HG02852 (cell line): ENCODE results near the gene NCKAP5.
"Not testable (repeated sequence)": the region's sequence is repeated elsewhere in the genome, so short reads cannot be mapped to it uniquely, and the experiment has no call there.

Source experiments
- ATAC-seq: cut with Tn5 transposase; IDR thresholded peaks from one replicate; pipeline ENCODE4 v1.9.1; 2021; ENCODE audit warnings: mild to moderate bottlenecking, moderate library complexity; ENCODE audit not compliant: unreplicated experiment

NCKAP5 gene

DNA sequence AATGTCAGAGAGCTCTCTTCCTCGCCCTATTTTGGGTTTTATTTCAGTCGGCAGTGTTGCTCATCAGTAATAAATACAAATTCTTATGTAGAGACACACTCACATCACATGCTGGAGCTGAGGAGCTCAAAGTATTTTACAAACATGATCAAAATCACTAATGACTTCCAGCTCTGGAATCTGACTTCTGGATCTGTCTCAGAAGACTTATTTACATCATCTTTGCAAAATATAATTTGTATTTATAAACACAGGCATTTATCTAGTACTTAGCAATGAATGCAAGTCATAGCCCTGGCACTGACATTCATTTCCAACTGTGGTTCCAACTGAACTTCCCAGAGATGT is 327.1 kb downstream of the NCKAP5 start:
- no peak for ATAC-seq

DNA sequence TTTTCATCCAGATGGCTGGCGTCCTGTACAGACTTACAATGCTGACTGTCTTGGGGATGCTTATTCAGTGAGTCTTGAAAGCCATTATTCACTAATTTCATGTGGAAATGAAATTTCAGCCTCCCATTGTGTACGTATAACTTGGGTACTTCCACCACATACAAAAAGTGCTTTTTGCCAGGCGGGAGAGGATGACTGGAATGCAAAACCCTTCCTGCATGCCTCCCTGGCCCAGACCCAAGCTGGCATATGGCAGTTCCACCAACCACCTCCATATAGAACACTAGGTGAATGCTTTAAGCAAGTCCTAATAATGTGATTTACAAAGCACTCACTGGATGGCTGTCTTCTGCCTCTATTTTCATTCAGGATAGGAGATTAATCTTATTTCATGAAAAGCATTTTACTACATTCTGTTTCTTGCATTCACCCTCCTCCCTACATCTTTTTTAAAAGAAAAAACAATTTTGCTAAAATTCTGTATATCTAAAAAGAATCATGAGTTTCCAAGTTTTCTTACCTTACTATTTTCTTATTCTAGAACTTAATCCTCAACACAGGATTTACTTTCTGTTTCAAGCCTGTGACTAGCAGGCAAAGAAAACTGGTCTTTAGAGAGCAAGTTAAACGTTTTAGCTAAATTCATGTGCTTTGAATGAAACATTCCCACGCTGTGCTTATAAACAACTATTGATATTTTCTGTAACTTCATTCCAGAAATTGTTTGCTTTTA is 327.6 kb downstream of the NCKAP5 start:
- no peak for ATAC-seq

DNA sequence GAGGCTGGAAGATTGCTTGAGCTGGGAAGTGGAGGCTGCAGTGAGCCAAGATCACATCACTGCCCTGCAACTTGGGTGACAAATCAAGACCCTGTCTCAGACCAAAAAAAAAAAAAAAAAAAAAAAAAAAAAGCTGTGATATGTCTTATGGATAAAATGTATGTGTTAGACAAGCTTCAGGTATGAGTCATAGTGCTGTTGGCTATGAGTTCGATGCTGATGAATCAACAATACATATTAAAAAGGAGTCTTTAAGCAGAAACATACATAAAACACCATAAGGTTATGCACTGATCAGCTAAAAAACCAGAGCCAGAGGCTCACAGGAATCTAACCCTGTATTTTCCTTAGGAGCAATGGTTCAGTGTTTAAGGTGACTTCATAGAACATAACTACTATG is 332.3 kb downstream of the NCKAP5 start:
- no peak for ATAC-seq

DNA sequence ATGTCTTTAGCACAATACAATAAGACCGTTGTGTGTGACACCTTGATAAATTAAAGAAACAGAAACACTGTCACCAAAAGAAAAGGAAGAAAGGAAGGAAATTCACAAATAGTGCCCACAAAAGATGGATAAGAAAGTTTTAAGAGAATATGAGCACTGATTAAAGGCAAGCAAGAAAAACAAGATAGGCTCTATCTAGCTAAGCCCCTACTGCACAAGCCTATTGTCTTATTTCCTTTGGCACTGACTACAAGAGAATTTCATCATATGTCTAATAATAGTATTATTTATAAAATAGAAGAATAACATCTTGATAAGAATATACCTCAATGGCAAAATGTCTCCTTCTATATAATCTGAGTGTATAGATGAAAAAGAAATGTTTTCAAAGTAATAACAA is 335.7 kb downstream of the NCKAP5 start:
- ATAC-seq, result no peak

DNA sequence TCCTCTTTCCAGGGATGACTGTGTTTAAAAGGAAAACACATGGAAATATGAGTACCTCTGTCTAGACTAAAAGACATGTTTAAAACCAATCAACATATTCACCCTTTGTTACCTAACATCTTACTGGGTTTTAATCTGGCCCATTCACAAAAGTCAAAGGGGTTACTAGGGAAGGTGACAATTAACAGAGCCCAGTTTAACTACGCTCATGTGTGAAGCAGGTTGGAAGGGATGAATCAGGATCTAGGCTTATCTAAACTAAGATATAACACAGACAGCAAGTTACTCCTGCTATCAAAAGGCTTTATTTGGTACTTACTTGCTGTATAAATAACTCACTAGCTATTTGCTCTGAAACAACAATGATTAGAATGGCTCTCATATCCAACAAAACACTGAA is 337.0 kb downstream of the NCKAP5 start:
- ATAC-seq, result no peak

DNA sequence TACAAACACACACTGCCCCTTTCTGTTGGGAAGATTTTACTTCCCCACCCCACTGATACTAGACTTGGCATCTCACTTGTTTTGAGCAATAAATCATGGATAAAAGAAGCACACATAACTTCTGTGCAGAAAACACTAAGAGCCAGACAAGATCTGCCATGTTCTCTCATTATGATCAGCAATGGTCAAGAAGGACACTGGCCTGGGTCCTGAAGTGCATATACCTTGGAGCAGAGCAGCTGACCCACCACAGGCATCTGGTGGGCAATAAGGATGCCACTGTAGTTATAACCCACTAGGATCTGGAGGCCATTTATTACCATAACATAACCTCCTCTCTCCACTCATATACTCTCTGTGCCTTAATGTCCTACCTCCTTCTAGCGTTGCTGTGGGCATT is 338.3 kb downstream of the NCKAP5 start:
- ATAC-seq, result no peak

DNA sequence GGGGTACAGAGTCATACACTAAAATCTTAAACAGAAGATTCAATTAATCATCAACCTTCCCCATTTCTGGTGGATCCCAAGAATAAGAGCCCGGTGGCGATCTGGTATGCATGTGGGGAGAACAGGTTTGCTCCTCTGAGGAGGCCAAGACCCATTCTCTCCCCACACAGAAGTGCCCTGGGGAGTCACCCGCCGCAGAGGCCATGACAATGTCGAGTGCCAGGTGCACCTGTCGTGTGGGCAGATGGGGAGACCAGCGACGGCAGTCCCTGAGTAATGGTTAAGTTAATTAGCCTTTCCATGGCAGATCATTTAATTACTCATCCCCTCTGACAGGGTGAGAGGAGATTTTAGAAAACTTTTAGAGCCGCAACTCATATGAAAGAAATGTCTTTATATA is 345.0 kb downstream of the NCKAP5 start:
- no peak for ATAC-seq

DNA sequence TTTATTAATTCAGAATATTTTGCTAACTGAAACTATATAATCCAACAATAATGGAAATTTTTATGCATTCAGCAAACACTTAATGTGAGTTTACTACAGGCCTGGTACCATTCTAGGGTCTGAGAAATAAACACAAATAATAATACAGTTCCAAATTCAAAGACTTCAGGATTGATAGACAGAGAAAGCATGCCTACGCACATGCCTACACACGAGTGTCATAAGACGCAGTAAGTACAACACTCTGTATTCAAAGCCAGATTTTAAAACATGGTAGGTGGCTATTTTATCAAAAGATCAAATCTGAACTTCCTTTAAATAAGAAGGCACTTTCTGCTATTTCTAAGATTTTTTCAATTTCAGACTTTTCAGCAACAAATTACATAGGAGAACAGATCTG is 346.9 kb downstream of the NCKAP5 start:
- no peak for ATAC-seq

DNA sequence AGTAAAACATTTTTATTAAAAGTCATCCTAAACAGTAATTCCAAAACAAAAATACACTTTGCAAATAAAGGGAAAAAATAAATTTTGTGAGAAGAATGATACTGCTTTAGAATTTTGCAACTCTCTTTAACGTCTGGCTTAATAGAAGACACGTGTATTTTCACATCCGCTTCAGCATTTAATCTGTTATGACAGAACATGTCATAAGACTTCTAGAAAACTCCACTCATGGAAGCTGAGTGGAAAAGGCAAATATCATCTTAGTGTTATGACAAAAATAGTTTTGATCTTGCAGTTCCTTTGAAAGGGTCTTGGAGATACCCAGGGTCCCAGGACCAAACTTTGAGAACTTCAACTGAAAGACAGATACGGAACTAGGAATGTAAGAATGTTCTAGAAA is 350.1 kb downstream of the NCKAP5 start:
- ATAC-seq, result no peak

DNA sequence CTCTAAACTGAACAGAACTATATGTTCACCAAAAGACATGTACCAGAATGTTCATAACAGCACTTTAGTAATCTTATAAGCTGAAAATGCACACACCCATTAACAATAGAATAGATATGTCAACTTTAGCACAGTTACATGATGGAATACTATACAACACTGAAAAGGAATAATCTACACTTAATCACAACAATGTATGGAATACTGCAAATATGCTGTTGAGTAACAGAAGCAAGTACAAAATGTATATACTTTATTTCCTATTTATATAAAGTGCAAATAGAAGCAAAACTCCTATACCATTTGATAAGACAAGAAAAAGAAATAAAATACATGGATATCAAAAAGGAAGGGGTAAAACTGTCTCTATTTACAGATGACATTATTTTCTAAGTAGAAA is 352.8 kb downstream of the NCKAP5 start:
- ATAC-seq, result no peak

DNA sequence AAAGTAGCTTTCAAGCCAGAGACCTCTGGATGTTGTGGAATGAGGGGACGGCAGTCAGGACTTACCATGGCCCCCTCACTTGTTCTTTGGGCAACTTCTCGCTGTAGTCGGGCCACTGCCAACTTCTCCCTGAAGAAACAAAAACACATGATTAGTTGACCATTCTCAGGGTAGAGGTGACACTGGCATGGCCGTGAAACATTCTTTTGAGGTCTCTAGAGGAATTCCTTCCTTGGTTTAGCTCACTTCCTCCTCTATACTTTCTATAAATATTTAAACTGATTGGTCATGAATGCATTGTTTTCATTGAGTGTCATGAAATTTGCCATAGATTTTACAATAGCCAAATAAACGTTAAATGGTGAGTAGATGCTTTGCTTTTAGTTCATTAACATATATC is 354.6 kb downstream of the NCKAP5 start:
- ATAC-seq, result no peak

DNA sequence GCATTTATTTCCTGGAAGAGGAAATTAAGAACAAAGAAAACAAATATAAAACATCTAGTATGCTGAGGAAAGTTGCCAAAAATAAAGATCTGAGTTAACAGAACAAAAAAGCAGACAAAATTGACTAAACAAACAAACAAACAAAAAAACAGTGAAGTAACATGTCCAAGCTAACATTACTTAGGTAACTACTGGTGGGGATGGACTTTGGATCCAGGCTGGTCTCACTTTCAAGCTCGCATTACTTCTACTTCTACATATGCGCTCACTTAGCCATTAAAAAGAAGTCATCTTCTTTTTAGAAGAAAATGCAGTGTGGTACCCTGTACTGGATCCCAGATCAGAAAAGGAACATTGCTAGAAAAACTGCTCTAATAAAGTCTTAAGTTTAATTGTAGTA is 358.9 kb downstream of the NCKAP5 start:
- ATAC-seq, result no peak

DNA sequence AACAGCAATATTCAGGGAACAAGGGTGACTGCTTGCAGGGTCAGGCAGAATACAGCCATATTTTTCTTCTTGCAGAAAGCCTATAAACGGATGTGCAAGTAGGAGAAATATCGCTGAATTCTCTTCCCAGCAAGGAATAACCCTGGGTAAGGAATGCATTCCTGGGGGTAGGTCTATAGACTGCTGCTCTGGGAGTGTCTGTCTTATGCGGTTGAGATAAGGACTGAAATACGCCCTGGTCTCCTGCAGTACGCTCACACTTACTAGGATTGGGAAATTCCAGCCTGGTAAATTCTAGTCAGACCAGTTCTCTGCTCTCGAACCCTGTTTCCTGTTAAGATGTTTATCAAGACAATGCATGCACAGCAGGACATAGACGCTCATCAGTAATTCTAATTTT is 361.6 kb downstream of the NCKAP5 start:
- not testable (repeated sequence) for ATAC-seq

DNA sequence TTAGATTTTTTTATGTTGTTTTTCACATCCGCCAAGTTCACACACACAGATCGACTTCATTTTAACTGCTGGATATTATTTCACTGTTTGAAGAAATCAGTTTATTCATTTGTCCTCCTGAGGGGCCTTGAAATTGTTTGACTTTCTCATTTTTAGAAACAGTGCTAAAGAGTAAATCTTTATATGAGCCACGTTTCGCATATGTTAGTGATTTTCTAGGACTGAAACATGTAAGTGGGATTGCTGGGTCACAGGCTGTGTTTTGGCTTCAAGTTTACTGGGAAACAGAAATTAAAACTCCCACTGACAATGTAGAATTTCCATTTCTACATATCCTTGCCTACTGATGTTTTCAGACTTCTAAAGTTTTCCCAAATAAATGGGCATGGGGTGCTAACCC is 363.8 kb downstream of the NCKAP5 start:
- no peak for ATAC-seq

DNA sequence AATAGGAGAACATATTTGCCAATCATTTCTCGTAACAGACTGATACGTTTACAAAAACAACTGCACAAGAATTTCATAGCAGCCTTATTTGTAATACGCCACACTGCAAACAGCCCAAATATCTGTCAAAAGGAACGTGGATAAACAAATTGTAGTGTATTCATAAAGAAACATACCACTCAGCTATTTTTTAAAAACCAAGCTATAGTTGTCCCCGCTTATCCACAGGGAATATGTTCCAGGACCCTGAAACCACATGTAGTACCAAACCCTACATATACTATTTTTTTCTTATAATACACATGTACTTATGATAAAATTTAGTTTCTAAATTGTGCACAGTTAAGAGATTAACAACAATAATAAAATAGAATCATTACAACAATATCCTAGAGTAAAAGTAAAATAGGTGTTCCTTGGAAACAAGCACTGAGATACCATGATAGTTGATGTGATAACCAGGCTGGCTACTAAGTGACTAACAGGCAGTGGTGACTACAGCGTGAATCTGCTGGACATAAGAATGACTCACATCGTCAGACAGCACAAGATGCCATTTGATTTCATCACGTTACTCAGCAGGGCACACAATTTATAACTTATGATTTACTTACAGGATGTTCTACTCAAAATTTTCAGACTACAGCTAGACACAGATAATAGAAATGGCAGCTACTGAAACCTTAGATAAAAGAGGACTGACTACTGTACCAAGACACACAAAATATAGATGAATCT is 367.4 kb downstream of the NCKAP5 start:
- no peak for ATAC-seq

DNA sequence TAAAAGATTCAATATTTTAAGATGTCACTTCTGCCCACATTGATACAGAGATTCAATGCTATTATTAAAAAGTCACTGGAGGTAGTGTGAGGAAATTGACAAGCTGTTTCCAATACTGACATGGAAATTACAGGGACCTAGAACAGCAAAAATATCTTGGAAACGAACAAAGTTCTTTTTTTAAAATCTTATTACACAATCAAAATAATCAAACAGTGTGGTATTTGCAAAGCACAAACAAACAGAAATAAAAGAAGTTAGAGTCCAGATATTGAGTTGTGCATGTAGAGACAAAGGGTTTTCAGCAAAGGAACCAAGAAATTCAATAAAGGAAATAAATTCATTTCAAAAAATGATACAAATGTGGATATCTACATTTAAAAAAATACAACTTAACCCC is 369.6 kb downstream of the NCKAP5 start:
- no peak for ATAC-seq

DNA sequence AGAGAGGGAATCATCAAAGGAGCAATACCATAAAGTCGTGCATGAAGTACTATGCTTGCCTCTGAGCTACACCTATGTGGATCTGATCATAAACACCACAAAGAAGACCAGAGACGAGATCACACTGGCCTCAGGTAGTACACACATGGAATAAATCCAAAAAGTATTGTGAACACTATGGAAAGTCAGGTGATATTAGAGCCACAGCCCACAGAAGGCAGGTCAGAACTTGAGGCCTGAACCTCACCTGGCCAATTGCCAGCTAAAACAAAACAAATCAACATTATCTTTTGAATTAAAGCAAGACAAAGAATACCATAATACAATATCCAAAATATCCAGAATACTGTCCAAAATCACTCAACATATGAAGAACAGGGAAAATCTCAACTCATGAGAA is 371.1 kb downstream of the NCKAP5 start:
- no peak for ATAC-seq

DNA sequence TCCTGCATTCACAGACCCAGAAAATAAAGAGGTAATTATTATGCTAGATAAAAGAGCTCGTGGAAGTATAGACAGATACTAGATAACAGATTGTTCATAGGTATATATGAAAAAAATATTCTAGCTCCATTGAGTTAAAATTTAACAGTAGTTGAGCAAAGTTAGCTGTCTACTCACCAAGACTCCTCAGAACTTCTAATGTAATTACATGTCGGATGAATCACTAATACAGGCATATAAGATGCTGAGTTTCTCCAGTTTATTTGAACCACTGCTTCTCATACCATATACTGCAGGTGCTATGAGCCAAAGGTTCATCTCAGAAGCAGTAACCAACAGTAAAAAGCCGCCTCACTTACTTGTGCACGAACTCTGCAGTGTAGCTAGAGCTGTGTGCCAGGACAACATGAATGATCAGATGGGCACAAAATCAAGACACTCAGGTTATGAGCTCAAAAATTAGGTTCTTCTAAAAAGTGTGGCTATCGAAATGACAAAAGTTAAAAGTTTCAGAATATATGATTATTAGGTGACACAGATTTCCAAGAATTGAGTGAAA is 373.4 kb downstream of the NCKAP5 start:
- no peak for ATAC-seq

DNA sequence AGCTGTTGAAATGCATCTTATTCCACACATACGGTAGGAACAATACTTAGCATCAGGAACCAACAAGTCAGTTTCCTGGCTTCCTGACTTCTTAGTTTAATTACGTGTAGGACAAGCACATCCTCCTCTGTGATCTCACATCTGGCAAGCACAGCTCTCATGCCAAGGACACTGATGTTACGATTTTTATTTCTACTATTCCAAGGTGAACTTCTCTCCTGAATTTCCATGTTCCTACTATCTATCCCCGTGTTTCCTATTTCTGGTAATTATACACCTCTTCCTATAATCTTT is 374.0 kb downstream of the NCKAP5 start:
- ATAC-seq, result no peak

DNA sequence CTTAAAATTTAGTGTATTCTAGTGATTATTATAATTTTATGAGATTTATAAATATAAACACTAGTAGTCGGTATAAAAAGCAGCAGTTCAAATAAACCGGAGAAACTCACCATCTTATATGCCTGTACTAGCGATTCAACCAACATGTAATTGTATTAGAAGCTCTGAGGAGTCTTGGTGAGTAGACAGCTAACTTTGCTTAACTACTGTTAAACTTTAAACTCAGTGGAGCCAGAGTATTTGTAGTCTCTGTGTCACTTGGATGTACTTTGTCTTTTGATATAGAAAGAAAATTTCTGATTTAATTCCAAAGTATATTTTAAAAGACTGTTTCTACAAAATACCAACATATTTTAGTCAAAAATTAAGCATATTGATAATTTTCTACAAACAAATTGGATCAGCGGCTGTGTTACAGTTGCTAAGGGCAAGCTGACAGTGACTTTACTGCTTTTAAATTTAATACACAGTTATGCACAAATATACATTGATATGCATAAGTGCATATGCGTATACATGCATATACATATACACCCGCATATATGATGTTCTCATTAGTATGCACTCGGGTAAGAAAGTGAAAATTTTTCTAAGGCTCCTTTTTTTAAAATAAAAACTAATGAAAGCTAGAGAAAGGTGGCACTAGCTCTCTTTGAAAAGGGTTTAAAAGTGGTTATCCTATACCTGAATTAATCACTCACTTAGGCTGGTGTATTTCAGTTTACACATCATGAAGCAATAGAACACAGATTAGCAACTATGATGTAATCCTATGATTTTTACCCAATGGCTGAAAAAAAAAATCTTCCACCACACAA is 374.5 kb downstream of the NCKAP5 start:
- ATAC-seq, result no peak

DNA sequence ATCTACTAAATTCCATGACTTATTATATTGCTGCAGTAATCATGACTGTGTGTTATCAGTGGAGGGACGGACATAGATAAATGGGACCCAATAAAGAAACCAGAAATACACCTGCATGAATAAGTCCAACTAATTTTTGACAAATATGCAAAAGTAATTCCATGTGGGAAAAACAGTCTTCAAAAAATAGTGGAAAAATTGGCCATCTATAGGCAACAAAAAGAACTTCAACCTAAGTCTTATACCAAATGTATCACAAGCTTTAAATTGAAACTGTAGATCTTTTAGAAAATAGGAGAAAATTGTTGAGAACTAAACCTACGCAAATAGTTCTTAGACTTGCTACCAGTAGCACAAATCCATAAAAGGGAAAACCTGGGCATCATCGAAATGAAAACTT is 376.2 kb downstream of the NCKAP5 start:
- no peak for ATAC-seq

DNA sequence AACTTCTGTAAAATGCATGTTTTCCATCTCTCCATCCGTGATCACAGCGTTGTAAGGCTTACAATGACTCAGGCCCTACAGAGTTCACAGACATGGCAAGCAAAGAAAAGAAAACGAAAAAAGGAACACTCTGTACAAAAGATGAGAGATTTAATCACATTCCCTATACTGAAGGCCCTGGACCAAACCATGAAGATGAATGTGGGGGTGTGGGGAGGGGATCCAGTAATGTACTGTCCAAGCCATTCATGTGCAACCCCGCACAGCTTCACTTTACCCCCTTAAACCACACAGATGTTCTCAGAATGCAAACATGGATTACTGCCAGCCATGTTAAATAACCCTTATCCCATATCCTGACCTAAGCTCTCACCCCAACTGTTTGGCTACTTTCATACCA is 391.1 kb downstream of the NCKAP5 start:
- no peak for ATAC-seq
